Loucy (cell line): ENCODE results near the gene MRPS31.

ENCODE experiments used
- H2AFZ ChIP-seq: fragments of 200-600 bp; sonication (generic); 2 replicates; pipeline ENCODE4 v1.6.0; 2016; ENCODE audit warnings: antibody characterized with exemption, mild to moderate bottlenecking, low read length, moderate library complexity
- H3F3A ChIP-seq: fragments of 200-600 bp; 2 replicates; pipeline ENCODE4 v1.6.0; 2016; ENCODE audit warnings: antibody characterized with exemption, low read depth, mild to moderate bottlenecking
- H3K27me3 ChIP-seq: fragments of 200-600 bp; sonication (generic); 2 replicates; pipeline ENCODE4 v1.6.1; 2014; ENCODE audit warnings: low read length, mild to moderate bottlenecking; ENCODE audit not compliant: insufficient read depth, poor library complexity, severe bottlenecking
- H3K36me3 ChIP-seq: fragments of 200-600 bp; sonication (generic); 2 replicates; pipeline ENCODE4 v1.6.1; 2016; ENCODE audit warnings: low read length; ENCODE audit not compliant: insufficient read depth
- H3K4me1 ChIP-seq: fragments of 200-600 bp; sonication (generic); 2 replicates; pipeline ENCODE4 v1.5.1; 2014; ENCODE audit warnings: low read length, mild to moderate bottlenecking; ENCODE audit not compliant: insufficient read depth, poor library complexity, severe bottlenecking
- H3K4me2 ChIP-seq: fragments of 200-600 bp; sonication (generic); 2 replicates; pipeline ENCODE4 v1.6.0; 2014; ENCODE audit warnings: antibody characterized with exemption, low read length, low read depth, mild to moderate bottlenecking; ENCODE audit not compliant: poor library complexity, severe bottlenecking
- H3K4me3 ChIP-seq: fragments of 200-600 bp; sonication (generic); 2 replicates; pipeline ENCODE4 v1.5.1; 2014; ENCODE audit warnings: low read length, mild to moderate bottlenecking, mixed read lengths; ENCODE audit not compliant: poor library complexity, severe bottlenecking
- H3K79me2 ChIP-seq: fragments of 200-600 bp; sonication (generic); 2 replicates; pipeline ENCODE4 v1.6.1; 2014; ENCODE audit warnings: low read length; ENCODE audit not compliant: insufficient read depth
- H3K9ac ChIP-seq: fragments of 200-600 bp; sonication (generic); 2 replicates; pipeline ENCODE4 v1.6.0; 2014; ENCODE audit warnings: mild to moderate bottlenecking, low read depth, low read length, moderate library complexity; ENCODE audit not compliant: poor library complexity, severe bottlenecking
- H3K9me2 ChIP-seq: fragments of 200-600 bp; sonication (generic); replicated peaks from 2 replicates; pipeline ENCODE4 v1.6.1; 2016; ENCODE audit warnings: low read depth, low read length, mixed read lengths
- H3K9me3 ChIP-seq: fragments of 200-600 bp; sonication (generic); 2 replicates; pipeline ENCODE4 v1.6.1; 2014; ENCODE audit warnings: mild to moderate bottlenecking, antibody characterized with exemption, low read length, low read depth; ENCODE audit not compliant: insufficient read depth
- H4K20me1 ChIP-seq: fragments of 200-600 bp; sonication (generic); 2 replicates; pipeline ENCODE4 v1.6.0; 2014; ENCODE audit warnings: antibody characterized with exemption, low read length, mild to moderate bottlenecking; ENCODE audit not compliant: insufficient read depth, poor library complexity, severe bottlenecking
- CTCF ChIP-seq: fragments of 200-600 bp; sonication (generic); conservative IDR thresholded peaks from 2 replicates; pipeline ENCODE4 v1.5.1; 2014; ENCODE audit warnings: mild to moderate bottlenecking, antibody characterized with exemption, low read length
- EZH2phosphoT487 ChIP-seq: fragments of 200-600 bp; IDR thresholded peaks from 2 replicates; pipeline ENCODE4 v1.6.1; 2018; ENCODE audit warnings: antibody characterized with exemption, mild to moderate bottlenecking, moderate library complexity, borderline replicate concordance

Gene MRPS31

GRCh38 chr13:40694426-40694825 is 76.6 kb downstream of the MRPS31 start:
- Histone ChIP-seq H3K27me3 (no peaks in the 10 kb centered on the region), H3K4me1 (no peaks in the 10 kb centered on the region), H3K9me3 (no peaks in the 10 kb centered on the region), H3K79me2 (no peaks in the 10 kb centered on the region), H3K4me2 (no peak overlapping the region), H3K9me2 (no peaks in the 10 kb centered on the region), H3F3A (no peaks in the 10 kb centered on the region), H2AFZ (no peak overlapping the region), H3K9ac (no peak overlapping the region), H3K4me3 (no peak overlapping the region), H3K36me3 (no peaks in the 10 kb centered on the region), H4K20me1 (no peaks in the 10 kb centered on the region)
- TF ChIP-seq EZH2phosphoT487 (no peak), CTCF (no peak)

GRCh38 chr13:40692946-40693345 is 78.0 kb downstream of the MRPS31 start:
- Histone ChIP-seq H3K79me2 (no peaks in the 10 kb centered on the region), H2AFZ (no peak overlapping the region), H4K20me1 (no peaks in the 10 kb centered on the region), H3K9ac (no peak overlapping the region), H3F3A (no peaks in the 10 kb centered on the region), H3K27me3 (no peaks in the 10 kb centered on the region), H3K9me2 (no peaks in the 10 kb centered on the region), H3K36me3 (no peaks in the 10 kb centered on the region), H3K4me2 (no peak overlapping the region), H3K9me3 (no peaks in the 10 kb centered on the region), H3K4me1 (no peaks in the 10 kb centered on the region), H3K4me3 (no peak overlapping the region)
- TF ChIP-seq EZH2phosphoT487 (no peak), CTCF (no peak)

- H3F3A ChIP-seq = no peaks in the 10 kb centered on the region
- no peaks in the 10 kb centered on the region for H4K20me1 ChIP-seq
- H3K79me2 ChIP-seq = no peaks in the 10 kb centered on the region
- H3K4me2 ChIP-seq = no peak overlapping the region
- H3K4me1 ChIP-seq = no peaks in the 10 kb centered on the region
- H2AFZ ChIP-seq = no peak overlapping the region
- H3K36me3 ChIP-seq = no peaks in the 10 kb centered on the region
- H3K27me3 ChIP-seq = no peaks in the 10 kb centered on the region
- H3K9me2 ChIP-seq = no peaks in the 10 kb centered on the region
- H3K9ac ChIP-seq = no peak overlapping the region
- TF ChIP-seq EZH2phosphoT487 (no peak), CTCF (no peak)
- no peak overlapping the region for H3K4me3 ChIP-seq
- H3K9me3 ChIP-seq = no peaks in the 10 kb centered on the region
These were observed 82.2 kb downstream of the MRPS31 start for GRCh38 chr13:40688781-40689180.
